Measurements from ENCODE around the gene CREB3L2.

The CREB3L2 gene

GRCh38 chr7:137967143-137968018, 34.5 kb downstream of the CREB3L2 start:
- DNase-seq = no peak

- DNase-seq = no peak
Measured at GRCh38 chr7:137966641-137967142, 35.2 kb downstream of the CREB3L2 start.

GRCh38 chr7:137965942-137966640, 35.8 kb downstream of the CREB3L2 start:
- DNase-seq = no peak

GRCh38 chr7:137964824-137965545, 36.9 kb downstream of the CREB3L2 start:
- DNase-seq = no peak

- no peak for DNase-seq
Measured at GRCh38 chr7:137962875-137963507, 38.9 kb downstream of the CREB3L2 start.

GRCh38 chr7:137962491-137962874, 39.4 kb downstream of the CREB3L2 start:
- DNase-seq = no peak

- DNase-seq = no peak
Measured at GRCh38 chr7:137961200-137962177, 40.4 kb downstream of the CREB3L2 start.

GRCh38 chr7:137960020-137960419, 41.9 kb downstream of the CREB3L2 start:
- DNase-seq = no peak

GRCh38 chr7:137958470-137959431, 43.1 kb downstream of the CREB3L2 start:
- no peak for DNase-seq

GRCh38 chr7:137957887-137958286, 44.0 kb downstream of the CREB3L2 start:
- DNase-seq = no peak

GRCh38 chr7:137956591-137956990, 45.3 kb downstream of the CREB3L2 start:
- no peak for DNase-seq

- no peak for DNase-seq
Measured at GRCh38 chr7:137956183-137956582, 45.7 kb downstream of the CREB3L2 start.

GRCh38 chr7:137954614-137955013, 47.3 kb downstream of the CREB3L2 start:
- no peak for DNase-seq

GRCh38 chr7:137953665-137954470, 48.0 kb downstream of the CREB3L2 start:
- no peak for DNase-seq

GRCh38 chr7:137953043-137953664, 48.7 kb downstream of the CREB3L2 start:
- DNase-seq = no peak

GRCh38 chr7:137952426-137952805, 49.5 kb downstream of the CREB3L2 start:
- DNase-seq = no peak

GRCh38 chr7:137951700-137952425, 50.0 kb downstream of the CREB3L2 start:
- no peak for DNase-seq

- no peak for DNase-seq
Measured at GRCh38 chr7:137950967-137951366, 50.9 kb downstream of the CREB3L2 start.

All from KG1 (cell line).